Measurements from ENCODE around the gene PLPPR3.
A peak's percentile ranks its signal among the peaks of the same experiment; 100 is the strongest.
"Not testable (repeated sequence)": the region's sequence is repeated elsewhere in the genome, so short reads cannot be mapped to it uniquely, and the experiment has no call there.

PLPPR3 gene

DNA sequence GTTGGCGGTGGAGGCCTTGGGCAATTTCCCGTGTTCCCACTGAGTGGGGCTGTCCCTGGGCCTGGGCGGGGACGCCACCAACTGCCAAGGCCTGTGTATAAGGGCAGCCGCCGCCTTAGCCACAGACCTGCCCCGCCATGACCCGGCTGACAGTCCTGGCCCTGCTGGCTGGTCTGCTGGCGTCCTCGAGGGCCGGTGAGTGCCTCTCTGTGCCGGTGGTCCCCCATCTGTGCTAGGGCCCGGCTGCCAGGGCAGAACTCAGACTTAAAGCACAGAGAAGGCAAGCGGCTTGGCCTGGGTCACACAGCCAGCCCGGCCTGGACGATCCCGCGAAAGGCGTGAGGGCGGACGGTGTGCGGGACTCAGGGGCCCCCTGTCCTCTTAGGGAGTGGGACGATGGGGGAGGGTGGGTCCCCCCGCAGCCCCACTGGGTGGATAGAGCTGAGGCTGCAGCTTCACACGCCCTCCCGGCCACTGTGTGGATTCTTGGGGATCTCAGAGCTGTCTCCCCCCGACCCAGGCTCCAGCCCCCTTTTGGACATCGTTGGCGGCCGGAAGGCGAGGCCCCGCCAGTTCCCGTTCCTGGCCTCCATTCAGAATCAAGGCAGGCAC lies 6.1 kb upstream of the PLPPR3 start, which contains the start of gene AZU1:
Gene AZU1 (plus strand): TSS at position 128 of the 612 bp plus-strand sequence. CDS start 10 bp downstream, at position 138.
- no peak for DNase-seq

DNA sequence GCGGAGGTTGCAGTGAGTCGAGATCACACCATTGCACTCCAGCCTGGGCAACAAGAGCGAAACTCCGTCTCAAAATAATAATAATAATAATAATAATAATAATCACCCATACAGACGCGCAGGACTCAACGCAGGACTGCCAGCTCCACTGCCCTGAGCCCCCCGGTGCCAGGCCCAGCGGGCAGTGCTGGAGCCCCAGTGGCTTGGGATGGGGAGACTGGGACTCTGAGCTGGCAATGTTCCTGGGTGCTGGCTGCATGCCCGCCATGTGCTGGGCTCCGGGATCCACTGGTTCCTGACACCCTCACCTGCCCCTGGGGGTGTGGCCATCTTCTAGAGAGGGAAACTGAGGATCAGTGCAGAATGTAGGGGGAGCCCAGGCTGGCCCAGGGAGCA lies 5.6 kb upstream of the PLPPR3 start:
- DNase-seq, result no peak

DNA sequence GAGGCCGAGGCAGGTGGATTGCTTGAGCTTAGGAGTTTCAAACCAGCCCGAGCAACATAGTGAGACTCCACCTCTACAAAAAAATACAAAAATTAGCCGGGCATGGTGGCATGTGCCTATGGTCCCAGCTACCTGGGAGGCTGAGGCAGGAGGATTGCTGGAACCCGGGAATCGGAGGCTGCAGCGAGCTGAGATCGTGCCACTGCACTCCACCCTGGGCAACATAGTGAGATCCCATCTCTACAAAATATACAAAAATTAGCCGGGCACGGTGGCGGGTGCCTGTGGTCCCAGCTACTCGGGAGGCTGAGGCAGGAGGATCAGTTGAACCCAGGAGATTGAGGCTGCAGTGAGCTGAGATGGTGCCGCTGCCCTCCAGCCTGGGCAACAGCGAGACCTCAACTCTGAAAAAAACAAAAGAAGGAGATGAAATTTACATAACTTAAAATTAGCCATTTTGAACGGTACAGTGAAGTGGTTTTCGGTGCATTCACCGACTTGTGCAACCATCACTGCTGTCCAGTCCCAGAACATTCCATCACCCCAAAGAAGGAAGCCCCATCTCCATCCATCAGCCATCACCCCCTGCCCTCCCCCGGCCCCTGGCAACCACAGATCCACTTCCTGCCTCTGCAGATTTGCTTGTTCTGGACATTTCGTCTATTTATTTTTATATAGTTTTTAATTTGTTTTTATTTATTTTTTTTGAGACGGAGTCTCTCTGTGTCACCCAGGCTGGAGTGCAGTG lies 4.3 kb upstream of the PLPPR3 start:
- no peak for DNase-seq

DNA sequence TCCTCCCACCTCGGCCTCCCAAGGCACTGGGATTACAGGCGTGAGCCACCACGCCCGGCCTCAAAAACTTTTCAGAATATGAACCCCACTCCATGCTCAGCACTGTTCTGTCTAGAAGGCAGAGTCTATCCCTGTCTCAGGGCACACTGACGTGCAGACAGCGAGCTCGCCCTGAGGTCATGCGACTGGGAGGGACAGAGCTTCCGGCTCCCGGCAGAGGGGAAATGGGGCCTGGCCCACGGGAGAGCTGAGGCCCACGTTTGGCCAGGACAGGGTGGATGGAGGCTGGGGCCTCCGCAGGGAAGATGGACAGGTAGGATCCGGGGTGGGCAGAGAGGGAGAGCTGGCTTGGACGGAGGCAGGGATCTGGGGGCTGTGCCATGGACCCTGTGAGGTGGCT lies 3.1 kb upstream of the PLPPR3 start:
- no peak for DNase-seq

DNA sequence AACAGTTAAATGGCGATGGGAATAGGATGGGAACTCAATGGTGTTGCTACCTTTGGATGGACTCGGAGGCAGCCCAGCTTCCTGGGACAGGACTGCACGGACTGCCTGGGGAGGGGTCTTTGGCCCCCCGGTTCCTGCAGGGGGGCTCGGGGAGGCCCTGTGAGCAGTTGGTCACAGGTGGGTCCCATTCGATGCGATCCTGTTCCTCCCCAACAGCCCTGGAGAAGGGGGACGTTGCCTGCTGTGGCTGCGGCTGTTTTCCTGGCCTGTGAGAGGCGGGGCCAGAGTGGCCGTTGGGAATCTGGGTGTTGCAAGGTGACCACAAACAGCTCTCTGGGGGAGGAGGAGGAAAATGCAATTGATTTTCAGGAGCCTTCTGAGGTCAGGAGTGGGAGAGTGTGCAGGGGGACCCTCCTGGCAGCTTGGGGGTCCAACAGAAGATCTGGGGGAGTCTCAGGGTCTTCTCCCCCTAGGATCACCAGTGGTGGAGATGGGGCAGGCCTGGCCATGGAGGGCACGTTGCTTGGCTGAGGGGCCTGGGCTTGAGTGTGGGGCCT lies 1.9 kb upstream of the PLPPR3 start:
- no peak for DNase-seq

DNA sequence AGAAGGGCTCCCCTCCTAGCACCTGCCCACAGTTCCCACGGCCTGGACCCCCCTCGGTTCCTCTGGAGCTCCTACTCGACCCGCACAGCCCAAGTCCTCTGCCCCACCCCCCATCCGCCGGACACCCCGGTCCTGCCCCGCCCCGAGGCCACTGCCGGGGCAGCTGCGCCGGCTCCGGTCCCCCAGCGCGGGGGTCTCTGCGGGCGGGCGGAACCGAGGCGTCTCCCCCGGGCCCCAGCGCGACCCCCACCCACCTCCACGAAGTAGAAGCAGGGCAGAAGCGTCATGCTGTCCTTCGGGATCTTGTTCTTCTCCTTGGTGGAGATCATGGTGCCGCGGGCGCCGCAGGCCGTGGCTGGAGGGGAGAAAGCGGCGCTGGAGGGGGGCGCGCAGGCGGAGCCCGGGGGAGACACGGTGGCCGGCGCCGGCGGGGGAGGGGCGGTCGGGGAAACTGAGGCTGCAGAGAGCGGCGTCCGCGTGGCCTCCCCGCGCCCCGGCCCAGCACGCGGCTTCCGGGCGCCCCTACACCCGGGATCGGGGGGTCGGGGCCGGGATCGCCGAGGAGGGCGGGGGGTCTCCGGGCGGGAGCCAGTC lies 427 bp downstream of the PLPPR3 start:
- no peak for DNase-seq

DNA sequence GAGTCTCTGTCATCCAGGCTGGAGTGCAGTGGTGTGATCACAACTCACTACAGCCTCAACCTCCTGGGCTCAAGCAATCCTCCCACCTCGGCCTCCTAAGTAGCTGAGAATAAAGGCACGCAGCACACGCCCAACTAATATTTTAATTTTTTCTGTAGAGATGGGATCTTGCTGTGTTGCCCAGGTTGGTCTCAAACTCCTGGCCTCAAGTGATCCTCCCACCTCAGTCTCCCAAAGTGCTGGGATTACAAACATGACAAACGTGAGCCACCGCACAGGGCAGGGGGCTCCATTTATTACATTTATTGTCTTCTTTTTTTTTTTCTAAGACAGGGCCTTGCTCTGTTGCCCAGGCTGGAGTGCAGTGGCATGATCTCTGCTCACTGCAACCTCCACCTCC lies 1.5 kb downstream of the PLPPR3 start:
- not testable (repeated sequence) for DNase-seq

DNA sequence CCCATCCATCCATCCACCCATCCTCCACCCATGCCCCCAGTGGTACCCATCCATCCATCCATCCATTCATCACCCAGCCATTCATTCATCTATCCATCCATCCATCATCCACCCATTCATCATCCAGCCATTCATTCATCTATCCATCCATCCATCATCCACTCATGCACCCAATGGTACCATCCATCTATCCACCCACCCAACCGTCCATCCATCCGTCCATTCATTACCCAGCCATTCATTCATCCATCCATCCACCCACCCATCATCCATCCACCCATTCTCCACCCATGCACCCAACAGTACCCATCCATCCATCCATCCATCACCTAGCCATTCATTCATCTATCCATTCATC lies 5.3 kb downstream of the PLPPR3 start:
- DNase-seq, result no peak

DNA sequence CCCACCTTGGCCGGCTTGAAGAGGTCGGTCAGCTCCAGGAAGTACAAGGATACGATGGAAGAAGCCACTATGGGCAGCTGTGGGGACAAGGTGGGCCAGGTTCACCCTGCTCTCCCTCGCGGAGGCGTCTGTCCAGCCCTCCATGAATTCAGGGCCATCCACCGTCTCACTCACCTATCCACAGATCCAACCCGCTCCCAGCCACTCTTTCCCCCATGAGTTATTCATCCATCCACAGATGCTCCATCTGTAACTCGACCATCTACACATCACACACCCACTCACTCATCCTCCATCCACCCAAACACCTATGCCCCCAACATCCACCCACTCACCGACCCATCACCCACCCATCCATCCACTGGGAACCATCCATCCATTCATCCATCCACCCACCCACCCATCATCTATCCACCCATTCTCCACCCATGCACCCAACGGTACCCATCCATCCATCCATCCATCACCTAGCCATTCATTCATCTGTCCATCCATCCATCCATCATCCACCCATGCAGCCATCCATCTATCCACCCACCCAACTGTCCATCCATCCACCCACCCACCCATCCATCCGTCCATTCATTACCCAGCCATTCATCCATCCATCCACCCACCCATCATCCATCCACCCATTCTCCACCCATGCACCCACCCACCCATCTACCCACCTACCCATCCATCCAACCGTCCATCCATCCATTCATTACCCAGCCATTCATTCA lies 5.8 kb downstream of the PLPPR3 start:
- no peak for DNase-seq

DNA sequence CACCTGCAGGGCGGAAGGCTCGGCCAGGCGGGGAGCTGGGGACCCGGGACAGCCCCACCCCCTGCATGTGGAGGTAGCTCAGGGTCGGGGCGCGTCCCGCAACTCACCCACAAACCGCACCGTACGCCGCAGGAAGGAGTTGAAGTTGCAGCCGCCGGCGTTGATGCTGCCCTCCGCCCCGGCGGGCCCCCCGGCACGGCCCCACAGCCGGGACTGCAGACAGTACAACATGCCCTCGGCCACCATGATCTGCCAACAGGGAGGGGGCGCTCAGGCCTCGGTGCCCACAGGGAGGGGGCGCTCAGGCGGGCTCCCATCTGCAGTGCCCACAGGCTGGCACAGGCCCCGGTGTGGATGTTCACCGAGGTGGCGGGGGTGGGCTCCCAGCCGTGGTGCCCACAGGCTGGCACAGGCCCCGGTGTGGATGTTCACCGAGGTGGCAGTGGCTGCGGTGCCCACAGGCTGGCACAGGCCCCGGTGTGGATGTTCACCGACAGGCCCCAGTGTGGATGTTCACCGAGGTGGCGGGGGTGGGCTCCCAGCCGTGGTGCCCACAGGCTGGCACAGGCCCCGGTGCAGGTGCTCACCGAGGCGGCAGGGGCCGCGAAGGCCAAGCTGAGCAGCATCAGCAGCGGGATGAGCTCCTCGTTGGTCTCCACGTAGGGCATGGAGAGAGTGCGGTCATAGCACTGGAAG lies 6.5 kb downstream of the PLPPR3 start:
- DNase-seq, result no peak

DNA sequence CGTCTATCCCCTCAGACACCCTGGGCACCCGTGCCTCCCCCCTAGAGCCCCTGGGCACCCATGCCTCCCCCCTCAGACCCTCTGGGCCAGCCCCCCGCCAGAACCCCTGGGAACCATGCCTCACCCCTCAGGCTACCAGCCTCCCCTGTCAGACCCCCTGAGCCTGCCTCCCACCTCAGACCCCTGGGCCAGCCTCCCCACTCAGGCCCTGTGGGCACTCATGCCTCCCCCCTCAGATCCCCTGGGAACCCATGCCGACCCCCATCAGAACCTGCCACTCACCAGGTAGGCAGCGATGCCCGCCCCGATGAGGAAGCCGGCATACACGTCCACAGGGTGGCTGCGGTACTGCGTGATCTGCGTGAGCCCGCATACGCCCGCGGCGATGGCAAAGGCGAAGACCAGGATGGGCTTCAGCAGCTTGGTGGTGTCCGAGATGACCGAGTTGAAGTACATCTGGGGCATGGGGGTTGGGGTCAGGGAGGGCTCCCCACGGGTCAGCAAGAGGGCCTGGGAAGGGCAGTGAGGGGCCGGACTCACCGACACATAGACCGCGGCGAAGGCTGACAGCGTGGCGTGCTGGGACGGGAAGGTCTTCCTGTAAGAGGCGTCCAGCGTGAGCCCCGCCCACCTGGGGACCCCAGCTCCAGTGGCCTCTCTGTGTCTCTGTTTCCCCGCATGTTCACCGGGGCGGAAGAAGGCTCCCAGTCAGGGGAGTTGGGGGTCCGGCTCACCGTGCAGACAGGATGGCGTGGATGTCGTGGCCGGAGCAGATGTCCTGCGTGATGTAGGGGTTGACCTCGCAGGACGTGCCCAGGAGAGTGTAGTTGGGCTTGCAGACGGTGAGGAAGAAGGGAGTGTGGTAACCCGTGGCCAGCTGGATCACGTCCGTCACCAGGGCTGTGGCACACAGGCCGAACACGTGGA lies 7.3 kb downstream of the PLPPR3 start:
- DNase-seq, result no peak

DNA sequence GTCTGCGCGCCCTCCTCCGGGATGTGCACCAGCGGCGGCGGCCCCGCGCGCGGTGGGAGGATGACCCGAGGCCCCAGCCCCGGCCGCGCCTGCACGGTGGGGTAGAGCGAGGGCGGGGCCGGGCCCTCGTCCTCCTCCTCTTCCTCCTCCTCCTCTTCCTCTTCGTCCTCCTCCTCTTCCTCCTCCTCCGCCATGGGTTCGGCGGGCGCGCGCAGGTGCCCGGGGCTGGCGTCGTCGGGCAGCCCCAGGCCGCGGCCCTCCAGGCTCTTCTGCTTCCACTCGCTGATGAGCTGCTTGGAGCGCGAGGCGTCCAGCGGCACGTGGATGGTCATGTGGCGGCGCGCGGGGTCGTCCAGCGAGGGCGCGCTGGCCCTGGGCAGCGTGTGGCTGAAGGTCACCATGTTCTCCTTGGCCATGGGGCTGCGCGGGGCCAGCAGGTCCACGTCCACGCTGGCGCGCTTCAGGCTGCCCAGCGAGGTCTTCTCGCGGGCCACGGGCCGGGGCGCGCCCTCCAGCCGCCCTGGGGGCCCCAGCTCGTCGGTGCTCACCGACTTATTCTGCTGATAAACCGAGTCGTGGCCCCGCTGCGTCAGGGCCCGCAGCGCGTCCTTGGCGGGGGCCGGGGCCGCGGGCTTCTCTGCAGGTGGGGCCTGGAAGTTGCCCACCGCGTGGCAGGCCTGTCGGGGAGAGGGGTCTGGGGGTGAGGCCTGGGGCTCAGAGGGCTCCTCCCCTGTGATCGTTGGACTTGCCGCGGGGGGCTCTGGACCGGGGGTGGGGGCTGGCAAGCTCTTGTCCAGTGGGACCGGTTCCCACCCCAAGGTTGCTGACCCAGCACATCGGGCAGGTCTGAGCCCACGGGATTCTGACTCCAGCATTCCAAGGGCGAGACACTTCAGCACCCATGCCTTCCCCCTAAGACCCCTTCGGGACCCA lies 8.3 kb downstream of the PLPPR3 start:
- DNase-seq, result no peak

DNA sequence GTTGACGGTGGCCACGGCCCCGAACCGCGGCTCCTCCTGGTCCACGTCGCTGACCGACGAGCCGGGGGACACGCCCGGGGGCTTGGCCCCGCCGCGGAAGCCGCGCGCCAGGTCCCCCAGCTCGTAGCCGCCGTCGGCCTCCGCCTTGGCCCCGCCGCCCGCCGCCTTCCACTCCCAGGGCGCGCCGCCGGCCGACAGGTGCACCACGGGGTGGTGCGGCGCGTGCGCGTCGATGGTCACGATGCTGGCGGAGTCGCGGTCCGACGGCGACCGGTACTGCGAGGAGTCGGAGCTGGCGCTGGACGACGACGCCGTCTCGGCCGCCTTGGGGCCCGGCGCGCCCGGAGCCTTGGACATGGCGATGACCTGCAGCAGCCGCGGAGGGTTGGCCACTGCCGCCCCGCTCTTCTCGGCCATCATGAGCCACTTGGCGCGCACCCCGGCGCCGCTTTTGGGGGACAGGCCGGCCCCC lies 9.0 kb downstream of the PLPPR3 start:
- no peak for DNase-seq

DNA sequence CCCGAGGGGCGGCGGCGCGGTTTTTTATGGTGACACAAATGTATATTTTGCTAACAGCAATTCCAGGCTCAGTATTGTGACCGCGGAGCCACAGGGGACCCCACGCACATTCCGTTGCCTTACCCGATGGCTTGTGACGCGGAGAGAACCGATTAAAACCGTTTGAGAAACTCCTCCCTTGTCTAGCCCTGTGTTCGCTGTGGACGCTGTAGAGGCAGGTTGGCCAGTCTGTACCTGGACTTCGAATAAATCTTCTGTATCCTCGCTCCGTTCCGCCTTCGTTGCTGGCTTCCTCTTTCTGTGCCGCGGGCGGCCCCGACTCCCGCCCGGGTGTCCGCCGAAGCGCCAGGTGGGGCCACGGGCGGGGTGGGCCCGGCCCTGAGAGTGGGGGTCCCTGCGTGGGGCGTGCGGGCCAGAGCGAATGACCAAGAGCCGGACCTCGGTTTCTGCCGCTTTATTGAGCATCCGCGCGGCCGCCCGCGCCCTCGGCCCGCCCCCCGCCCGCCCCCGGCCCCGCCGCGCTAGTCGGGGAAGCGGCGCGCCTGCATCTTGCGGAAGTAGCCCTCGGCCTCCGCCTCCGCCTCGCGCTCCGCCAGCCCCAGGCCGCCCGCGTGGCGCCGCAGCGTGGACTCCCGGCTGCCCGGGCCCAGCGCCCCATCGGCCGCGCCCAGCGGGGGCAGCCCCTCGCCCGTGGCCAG lies 9.6 kb downstream of the PLPPR3 start:
- no peak for DNase-seq

DNA sequence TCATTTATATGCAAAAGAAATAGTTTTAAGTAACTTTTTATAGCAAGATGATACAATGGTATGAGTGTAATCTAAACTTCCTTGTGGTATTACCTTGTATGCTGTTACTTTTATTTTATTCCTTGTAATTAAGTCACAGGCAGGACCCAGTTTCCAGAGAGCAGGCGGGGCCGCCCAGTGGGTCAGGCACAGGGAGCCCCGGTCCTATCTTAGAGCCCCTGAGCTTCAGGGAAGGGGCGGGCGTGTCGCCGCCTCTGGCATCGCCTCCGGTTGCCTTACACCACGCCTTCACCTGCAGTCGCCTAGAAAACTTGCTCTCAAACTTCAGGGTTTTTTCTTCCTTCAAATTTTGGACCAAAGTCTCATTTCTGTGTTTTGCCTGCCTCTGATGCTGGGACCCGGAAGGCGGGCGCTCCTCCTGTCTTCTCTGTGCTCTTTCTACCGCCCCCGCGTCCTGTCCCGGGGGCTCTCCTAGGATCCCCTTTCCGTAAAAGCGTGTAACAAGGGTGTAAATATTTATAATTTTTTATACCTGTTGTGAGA lies 10.2 kb downstream of the PLPPR3 start:
- DNase-seq, result no peak

DNA sequence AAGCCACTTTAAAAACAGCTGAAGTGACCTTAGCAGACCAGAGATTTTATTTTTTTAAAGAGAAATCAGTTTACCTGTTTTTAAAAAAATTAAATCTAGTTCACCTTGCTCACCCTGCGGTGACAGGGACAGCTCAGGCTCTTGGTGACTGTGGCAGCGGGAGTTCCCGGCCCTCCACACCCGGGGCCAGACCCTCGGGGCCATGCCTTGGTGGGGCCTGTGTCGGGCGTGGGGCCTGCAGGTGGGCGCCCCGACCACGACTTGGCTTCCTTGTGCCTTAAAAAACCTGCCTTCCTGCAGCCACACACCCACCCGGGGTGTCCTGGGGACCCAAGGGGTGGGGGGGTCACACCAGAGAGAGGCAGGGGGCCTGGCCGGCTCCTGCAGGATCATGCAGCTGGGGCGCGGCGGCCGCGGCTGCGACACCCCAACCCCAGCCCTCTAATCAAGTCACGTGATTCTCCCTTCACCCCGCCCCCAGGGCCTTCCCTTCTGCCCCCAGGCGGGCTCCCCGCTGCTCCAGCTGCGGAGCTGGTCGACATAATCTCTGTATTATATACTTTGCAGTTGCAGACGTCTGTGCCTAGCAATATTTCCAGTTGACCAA lies 10.8 kb downstream of the PLPPR3 start:
- peak; percentile 2 for DNase-seq

DNA sequence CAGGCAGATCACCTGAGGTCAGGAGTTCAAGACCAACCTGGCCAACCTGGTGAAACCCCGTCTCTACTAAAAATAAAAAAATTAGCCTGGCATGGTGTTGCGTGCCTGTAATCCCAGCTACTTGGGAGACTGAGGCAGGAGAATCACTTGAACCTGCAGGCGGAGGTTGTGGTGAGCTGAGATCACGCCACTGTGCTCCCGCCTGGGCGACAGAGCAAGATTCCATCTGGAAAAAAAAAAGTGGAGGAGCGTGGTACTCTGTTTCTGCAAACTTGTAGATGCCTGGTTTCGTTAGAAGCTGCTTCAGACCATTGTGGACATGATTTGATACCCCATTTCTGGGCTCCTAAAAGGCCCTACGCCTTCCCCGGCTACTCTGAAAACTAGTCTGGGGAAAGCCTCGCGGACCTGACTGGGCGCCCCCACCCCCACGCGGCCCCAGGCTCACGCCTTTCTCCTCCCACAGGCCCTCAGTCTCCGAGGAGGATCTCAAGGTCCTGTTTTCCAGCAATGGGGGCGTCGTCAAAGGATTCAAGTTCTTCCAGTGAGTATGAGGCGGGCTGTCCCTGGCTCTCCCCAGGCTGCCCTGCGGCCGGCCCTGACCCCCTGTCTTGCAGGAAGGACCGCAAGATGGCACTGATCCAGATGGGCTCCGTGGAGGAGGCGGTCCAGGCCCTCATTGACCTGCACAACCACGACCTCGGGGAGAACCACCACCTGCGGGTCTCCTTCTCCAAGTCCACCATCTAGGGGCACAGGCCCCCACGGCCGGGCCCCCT lies 11.5 kb downstream of the PLPPR3 start:
- no peak for DNase-seq

DNA sequence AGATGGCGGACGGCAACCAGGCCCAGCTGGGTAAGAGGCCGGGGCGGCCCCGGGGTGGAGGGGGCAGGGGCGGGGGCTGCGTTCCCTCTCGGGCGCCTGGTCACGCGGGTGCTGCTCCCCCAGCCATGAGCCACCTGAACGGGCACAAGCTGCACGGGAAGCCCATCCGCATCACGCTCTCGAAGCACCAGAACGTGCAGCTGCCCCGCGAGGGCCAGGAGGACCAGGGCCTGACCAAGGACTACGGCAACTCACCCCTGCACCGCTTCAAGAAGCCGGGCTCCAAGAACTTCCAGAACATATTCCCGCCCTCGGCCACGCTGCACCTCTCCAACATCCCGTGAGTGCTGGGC lies 13.4 kb downstream of the PLPPR3 start:
- no peak for DNase-seq

Data from effector CD4-positive, alpha-beta T cell (primary cell).